MM.1S (cell line): ENCODE results near the gene CHST13.

ENCODE experiments used
- DNase-seq: peaks from one replicate; pipeline ENCODE4 v3.0.0-alpha.2; 2015
- H2AFZ ChIP-seq: fragments of 300-600 bp; sonication (generic); 2 replicates; pipeline ENCODE4 v1.6.0; 2016; ENCODE audit warnings: antibody characterized with exemption, low read length
- H3F3A ChIP-seq: fragments of 300-600 bp; sonication (generic); 2 replicates; pipeline ENCODE4 v1.6.1; 2016; ENCODE audit warnings: mild to moderate bottlenecking, antibody characterized with exemption, low read length, moderate library complexity, mixed read lengths; ENCODE audit not compliant: insufficient read depth
- H3K27ac ChIP-seq: fragments of 300-600 bp; sonication (generic); 2 replicates; pipeline ENCODE4 v1.5.1; 2016; ENCODE audit warnings: mild to moderate bottlenecking, low read length
- H3K27me3 ChIP-seq: fragments of 300-600 bp; sonication (generic); replicated peaks from 2 replicates; pipeline ENCODE4 v1.6.0; 2016; ENCODE audit warnings: low read length; ENCODE audit not compliant: insufficient read depth
- H3K36me3 ChIP-seq: fragments of 300-600 bp; sonication (generic); replicated peaks from 2 replicates; pipeline ENCODE4 v1.6.1; 2016; ENCODE audit warnings: mild to moderate bottlenecking, low read length, mixed read lengths; ENCODE audit not compliant: insufficient read depth
- H3K4me1 ChIP-seq: fragments of 300-600 bp; sonication (generic); 2 replicates; pipeline ENCODE4 v1.6.1; 2016; ENCODE audit warnings: low read length, mixed read lengths
- H3K4me2 ChIP-seq: fragments of 300-600 bp; sonication (generic); 2 replicates; pipeline ENCODE4 v1.6.0; 2016; ENCODE audit warnings: low read depth, low read length
- H3K4me3 ChIP-seq: fragments of 300-600 bp; sonication (generic); 2 replicates; pipeline ENCODE4 v1.5.1; 2016; ENCODE audit warnings: low read length, mixed read lengths
- H3K79me2 ChIP-seq: fragments of 300-600 bp; sonication (generic); 2 replicates; pipeline ENCODE4 v1.6.1; 2016; ENCODE audit warnings: mixed run types, low read length, mixed read lengths
- H3K9ac ChIP-seq: fragments of 300-600 bp; sonication (generic); 2 replicates; pipeline ENCODE4 v1.6.1; 2016; ENCODE audit warnings: low read length, mixed read lengths
- H3K9me2 ChIP-seq: fragments of 300-600 bp; sonication (generic); replicated peaks from 2 replicates; pipeline ENCODE4 v1.6.1; 2016; ENCODE audit warnings: mild to moderate bottlenecking, low read length, mixed read lengths; ENCODE audit not compliant: insufficient read depth
- H3K9me3 ChIP-seq: fragments of 300-600 bp; sonication (generic); replicated peaks from 2 replicates; pipeline ENCODE4 v1.6.1; 2016; ENCODE audit warnings: mild to moderate bottlenecking, low read length, mixed read lengths; ENCODE audit not compliant: insufficient read depth
- H4K20me1 ChIP-seq: fragments of 300-600 bp; sonication (generic); 2 replicates; pipeline ENCODE4 v1.6.1; 2016; ENCODE audit warnings: mild to moderate bottlenecking, low read length, moderate library complexity, mixed read lengths; ENCODE audit not compliant: insufficient read depth
- CTCF ChIP-seq: fragments of 300-600 bp; sonication (generic); IDR thresholded peaks from 2 replicates; pipeline ENCODE4 v1.5.1; 2016; ENCODE audit warnings: antibody characterized with exemption, low read length, mixed read lengths
- EZH2 ChIP-seq: fragments of 300-600 bp; sonication (generic); optimal IDR thresholded peaks from 2 replicates; pipeline ENCODE3; 2017; ENCODE audit warnings: low read depth, mild to moderate bottlenecking, antibody characterized with exemption, low read length, mixed read lengths
- EZH2phosphoT487 ChIP-seq: fragments of 300-600 bp; sonication (generic); IDR thresholded peaks from 2 replicates; pipeline ENCODE4 v1.6.1; 2018; ENCODE audit warnings: antibody characterized with exemption, low read length

The CHST13 gene

GRCh38 chr3:126547721-126548120, 23.8 kb downstream of the CHST13 start:
- Histone ChIP-seq H3K4me3 (no peak overlapping the region), H3K4me2 (no peak overlapping the region), H2AFZ (no peak overlapping the region), H3F3A (no peaks in the 10 kb centered on the region), H3K9ac (no peak overlapping the region), H3K27ac (no peak overlapping the region), H3K36me3 (no peaks in the 10 kb centered on the region), H4K20me1 (no peaks in the 10 kb centered on the region), H3K27me3 (peaks cover 6% of the 10 kb centered on the region; the same call in 1 of the 2 replicates), H3K79me2 (no peaks in the 10 kb centered on the region), H3K4me1 (no peaks in the 10 kb centered on the region), H3K9me2 (no peaks in the 10 kb centered on the region), H3K9me3 (no peaks in the 10 kb centered on the region)
- TF ChIP-seq EZH2 (no peak), CTCF (no peak), EZH2phosphoT487 (no peak)
- DNase-seq: no peak

DNA sequence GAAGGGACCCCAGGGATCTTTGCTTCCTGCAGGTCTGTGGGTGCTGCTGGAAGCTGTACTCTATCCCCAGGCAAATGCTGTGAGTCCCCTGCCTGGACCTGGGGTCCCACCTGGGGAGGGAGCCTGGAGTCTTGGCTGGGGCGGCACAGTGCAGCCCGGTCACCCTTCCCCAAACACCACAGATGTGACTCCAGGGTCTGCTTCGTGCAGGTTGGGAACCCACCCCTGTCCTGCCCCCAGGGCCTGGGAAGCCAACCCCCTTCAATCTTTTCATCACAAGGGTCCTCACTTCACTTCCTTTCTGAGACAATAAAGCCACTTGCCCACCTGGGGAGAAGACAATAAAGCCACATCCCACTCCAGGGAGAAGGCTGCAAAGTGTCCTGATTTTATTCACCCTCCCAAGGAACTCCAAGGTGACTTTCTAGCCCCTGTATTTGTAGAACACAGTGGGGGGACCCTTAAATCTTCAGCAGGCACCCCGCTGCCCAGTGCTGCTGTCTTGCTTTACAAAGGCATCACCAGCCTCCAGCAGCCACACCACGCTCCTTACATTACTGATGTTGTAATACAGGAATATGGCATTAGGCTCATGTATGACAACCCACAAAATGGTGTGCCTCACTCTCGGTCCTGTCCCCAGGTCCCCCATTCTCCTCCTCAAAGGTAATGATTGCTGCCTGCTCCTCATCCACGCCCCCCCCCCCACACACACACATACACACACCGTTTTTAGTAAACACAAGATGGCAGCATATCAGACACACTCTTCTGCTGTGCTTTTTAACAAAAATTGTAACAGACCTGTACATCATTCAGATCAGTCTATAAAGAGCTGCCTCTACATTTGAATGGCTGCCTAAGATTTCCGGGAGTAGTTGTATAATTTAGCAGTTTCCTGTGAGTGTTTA, 24.9 kb downstream of the CHST13 start:
- no peak for TF ChIP-seq EZH2
- TF ChIP-seq EZH2phosphoT487: no peak
- no peak for TF ChIP-seq CTCF
- Histone ChIP-seq H3K4me2 (no peak overlapping the region), H3K27ac (no peak overlapping the region), H3K4me3 (no peak overlapping the region), H3K36me3 (no peaks in the 10 kb centered on the region), H2AFZ (no peak overlapping the region), H3K9me2 (no peaks in the 10 kb centered on the region), H4K20me1 (no peaks in the 10 kb centered on the region), H3K27me3 (peaks cover 6% of the 10 kb centered on the region; the same call in 1 of the 2 replicates), H3K9ac (no peak overlapping the region), H3F3A (no peaks in the 10 kb centered on the region), H3K4me1 (no peaks in the 10 kb centered on the region), H3K79me2 (no peaks in the 10 kb centered on the region), H3K9me3 (no peaks in the 10 kb centered on the region)
- no peak for DNase-seq

DNA sequence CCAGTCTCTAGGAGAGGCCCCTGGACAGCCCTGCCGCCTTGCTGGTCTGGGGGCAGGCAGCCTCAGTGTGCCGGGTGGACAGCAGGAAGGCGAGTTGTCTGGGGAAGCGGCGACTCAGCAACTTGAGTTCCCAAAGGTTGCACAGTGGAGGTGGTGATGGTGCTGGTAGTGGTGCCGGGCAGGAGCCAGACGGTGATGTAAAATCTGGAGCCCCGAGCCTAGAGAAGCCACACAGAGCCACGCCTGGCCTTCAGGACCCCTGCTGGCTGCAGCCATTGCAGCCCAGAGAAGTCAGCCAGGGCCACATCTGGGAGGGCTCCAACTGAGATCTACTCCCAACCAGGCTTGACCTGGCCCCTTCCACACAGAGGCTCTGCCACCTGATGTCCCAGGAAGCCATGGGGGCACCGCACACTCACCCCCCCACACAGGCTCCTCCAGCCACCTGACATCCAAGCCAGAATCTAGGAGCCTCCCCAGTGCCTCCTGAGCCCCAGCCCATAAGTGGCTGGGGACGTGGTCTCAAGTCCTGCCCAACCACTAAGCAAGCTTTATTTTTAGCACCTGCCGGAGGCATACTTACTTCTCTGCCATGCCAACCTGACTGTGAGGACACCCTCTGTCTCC, 26.0 kb downstream of the CHST13 start:
- Histone ChIP-seq H3K9ac (no peak overlapping the region), H3K4me3 (no peak overlapping the region), H3K79me2 (no peaks in the 10 kb centered on the region), H3K4me2 (no peak overlapping the region), H3K4me1 (no peaks in the 10 kb centered on the region), H3K27me3 (peaks cover 6% of the 10 kb centered on the region; the same call in 1 of the 2 replicates), H3F3A (no peaks in the 10 kb centered on the region), H3K36me3 (no peaks in the 10 kb centered on the region), H3K27ac (no peak overlapping the region), H2AFZ (no peak overlapping the region), H4K20me1 (no peaks in the 10 kb centered on the region), H3K9me2 (no peaks in the 10 kb centered on the region), H3K9me3 (no peaks in the 10 kb centered on the region)
- no peak for DNase-seq
- TF ChIP-seq EZH2phosphoT487: no peak
- no peak for TF ChIP-seq CTCF
- no peak for TF ChIP-seq EZH2
